ENCODE measurements around the gene SIPA1.
A peak's percentile ranks its signal among the peaks of the same experiment; 100 is the strongest.
"Not testable (repeated sequence)": the region's sequence is repeated elsewhere in the genome, so short reads cannot be mapped to it uniquely, and the experiment has no call there.

The SIPA1 gene

DNA sequence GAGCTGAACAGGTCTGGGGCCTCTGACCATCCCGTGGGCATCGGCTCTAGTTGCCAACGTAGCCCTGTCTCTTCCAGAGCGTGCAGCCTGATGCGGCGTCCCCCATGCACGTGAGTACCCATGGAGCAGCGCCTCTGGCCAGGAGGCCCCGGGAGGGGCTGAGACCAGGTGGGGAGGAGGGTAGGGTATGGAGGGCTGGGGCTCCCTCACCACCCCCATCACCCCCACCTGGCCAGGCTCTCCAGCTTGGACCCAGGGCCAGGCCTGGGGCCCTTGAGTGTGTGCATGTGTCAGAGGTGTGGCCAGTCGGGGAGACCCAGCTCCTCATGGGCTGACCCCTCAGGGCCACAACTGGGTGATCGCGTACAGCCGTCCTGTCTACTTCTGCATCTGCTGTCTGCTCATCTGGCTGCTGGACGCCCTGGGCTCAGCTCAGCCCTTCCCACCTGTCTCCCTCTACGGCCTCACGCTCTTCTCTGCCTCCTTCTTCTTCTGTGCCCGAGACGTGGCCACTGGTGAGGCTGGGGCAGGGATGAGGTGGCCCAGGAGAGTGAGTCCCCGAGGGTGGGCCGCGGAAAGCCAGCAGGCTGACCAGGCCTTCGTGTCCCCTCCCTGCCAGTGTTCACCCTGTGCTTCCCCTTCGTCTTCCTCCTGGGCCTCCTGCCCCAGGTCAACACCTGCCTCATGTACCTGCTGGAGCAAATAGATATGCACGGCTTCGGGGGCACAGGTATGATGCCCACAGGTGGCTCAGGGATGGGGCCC, 13.9 kb upstream of the SIPA1 start:
- DNase-seq: no peak

GRCh38 chr11:65624931-65625627, 12.8 kb upstream of the SIPA1 start:
- no peak for DNase-seq

GRCh38 chr11:65625628-65626342, 12.1 kb upstream of the SIPA1 start:
- peak; percentile 68 to 69 for DNase-seq

DNA sequence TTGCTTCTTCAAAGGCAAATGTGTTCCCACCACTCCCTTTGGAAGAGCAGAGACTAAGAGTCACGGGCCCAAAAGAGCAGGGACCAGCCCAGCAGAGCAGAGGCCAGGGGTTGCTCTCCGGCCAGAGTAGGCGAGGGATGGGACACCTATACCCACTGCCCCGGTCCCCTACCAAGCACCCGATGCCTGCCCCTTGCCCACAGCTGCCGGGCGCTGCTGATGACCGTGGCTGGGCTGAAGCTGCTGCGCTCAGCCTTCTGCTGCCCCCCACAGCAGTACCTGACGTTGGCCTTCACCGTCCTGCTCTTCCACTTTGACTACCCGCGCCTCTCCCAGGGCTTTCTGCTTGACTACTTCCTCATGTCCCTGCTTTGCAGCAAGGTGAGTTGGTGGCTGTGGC, 10.7 kb upstream of the SIPA1 start:
- no peak for DNase-seq

GRCh38 chr11:65629579-65629978, 8.3 kb upstream of the SIPA1 start:
- no peak for DNase-seq

- no peak for DNase-seq
Measured at GRCh38 chr11:65630215-65630614, 7.7 kb upstream of the SIPA1 start.

- peak in 1 of 2 donors; percentile 25 for DNase-seq
Measured at GRCh38 chr11:65633390-65634108, 4.4 kb upstream of the SIPA1 start.

DNA sequence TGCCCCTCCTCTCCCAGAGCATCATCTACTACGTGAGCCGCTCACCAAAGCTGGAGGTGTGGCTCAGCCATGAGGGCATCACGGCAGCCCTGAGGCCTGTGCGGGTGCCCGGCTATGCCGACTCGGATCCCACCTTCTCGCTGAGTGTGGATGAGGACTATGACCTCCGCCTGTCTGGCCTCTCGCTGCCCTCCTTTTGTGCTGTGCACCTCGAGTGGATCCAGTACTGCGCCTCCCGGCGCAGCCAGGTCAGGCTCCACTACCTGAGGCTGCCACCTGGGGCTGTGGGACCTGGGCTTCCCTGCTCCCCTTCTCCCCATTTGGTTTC, 3.8 kb upstream of the SIPA1 start:
- DNase-seq: no peak

GRCh38 chr11:65634440-65634839, 3.5 kb upstream of the SIPA1 start:
- no peak for DNase-seq

- no peak for DNase-seq
Measured at GRCh38 chr11:65634905-65635731, 2.8 kb upstream of the SIPA1 start.

DNA sequence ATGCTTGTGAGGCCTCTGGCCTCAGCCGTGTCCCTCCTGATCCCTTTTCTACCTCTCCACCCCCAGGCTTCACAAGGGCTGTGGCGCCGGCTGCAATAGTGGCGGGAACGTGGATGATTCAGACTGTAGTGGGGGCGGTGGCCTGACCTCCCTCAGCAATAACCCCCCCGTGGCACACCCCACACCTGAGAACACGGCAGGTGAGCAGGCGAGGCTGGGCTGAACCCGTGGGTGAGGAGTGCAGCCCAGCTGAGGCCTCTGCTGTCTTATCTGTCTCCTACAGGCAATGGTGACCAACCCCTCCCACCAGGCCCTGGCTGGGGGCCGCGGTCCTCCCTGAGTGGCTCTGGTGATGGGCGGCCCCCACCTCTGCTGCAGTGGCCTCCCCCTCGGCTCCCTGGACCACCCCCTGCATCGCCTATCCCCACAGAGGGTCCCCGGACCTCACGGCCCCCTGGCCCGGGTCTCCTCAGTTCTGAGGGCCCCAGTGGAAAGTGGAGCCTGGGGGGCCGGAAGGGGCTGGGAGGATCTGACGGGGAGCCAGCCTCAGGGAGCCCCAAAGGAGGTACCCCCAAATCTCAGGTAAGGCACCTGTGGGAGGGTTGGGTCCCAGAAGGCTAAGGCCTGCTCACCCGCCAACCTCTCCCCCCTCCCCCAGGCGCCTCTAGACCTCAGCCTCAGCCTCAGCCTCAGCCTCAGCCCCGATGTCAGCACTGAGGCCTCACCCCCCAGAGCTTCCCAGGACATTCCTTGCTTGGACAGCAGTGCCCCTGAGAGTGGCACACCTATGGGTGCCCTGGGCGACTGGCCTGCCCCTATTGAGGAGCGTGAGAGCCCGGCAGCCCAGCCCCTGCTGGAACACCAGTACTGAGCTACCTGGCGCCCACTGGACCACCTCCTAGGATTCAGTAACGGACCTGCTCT, 1.5 kb upstream of the SIPA1 start:
- no peak for DNase-seq

GRCh38 chr11:65637032-65637557, 806 bp upstream of the SIPA1 start:
- no peak for DNase-seq

DNA sequence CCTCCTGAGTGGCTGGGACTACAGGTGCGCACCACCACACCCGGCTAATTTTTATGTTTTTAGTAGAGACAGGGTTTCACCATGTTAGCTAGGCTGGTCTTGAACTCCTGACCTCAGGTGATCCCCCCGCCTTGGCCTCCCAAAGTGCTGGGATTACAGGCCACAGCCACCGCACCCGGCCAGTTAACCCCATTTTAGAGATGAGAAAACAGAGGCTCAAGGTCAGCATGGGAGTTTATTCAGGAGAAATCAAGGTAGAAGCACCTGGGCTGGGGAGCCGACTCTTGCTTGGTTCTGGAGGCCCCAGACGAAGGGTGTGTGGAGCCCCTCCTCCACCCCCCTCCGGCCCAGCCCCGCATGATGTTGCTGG, 1.3 kb downstream of the SIPA1 start:
- DNase-seq: not testable (repeated sequence)

- peak; percentile 11 to 25 for DNase-seq
Measured at GRCh38 chr11:65639623-65640482, 2.0 kb downstream of the SIPA1 start.

- peak; percentile 68 to 73 for DNase-seq
Measured at GRCh38 chr11:65640483-65641296, 2.8 kb downstream of the SIPA1 start.

DNA sequence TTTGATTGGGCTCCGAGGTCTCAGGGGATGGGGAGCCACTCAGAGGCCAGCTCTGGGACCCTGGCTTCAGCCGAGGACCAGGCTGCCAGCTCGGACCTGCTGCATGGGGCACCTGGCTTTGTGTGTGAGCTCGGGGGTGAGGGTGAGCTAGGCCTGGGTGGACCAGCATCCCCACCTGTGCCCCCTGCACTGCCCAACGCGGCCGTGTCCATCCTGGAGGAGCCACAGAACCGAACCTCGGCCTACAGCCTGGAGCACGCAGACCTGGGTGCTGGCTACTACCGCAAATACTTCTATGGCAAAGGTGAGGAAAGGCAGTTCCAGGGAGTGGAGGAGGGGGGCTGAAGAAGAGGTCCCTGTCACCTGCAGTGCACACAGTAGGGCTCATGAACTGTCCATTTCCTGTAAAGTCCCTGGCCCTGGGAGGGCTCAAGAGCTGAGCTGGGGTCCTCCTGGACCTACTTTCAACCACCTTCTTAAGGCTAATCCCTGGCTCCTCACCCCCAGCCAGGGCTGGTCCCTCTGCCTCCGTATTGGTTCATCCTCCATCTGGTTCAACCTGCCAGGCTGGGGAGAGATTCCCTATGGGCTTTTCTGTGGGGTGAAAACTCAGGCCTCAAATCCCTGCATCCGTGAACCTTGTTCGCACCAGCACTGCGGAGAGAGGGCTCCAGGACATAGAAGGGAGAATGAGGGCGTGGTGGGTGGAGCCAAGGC, 3.6 kb downstream of the SIPA1 start:
- DNase-seq: no peak

- no peak for DNase-seq
Measured at GRCh38 chr11:65642014-65642671, 4.2 kb downstream of the SIPA1 start.

- no peak for DNase-seq
Measured at GRCh38 chr11:65643971-65644370, 6.1 kb downstream of the SIPA1 start.
